DMS53 treated with DMSO at 0.1 percent for 48 hours (cell line): Measurements from ENCODE around the gene RHCE.
"Not testable (repeated sequence)": the region's sequence is repeated elsewhere in the genome, so short reads cannot be mapped to it uniquely, and the experiment has no call there.

ENCODE experiments used
- DNase-seq: peaks from one replicate; lab custom pipeline; 2025; ENCODE audit not compliant: unreplicated experiment; lab: John Stamatoyannopoulos, UW

The RHCE gene

GRCh38 chr1:25420715-25421114, at the start of gene RHCE:
Gene RHCE (minus strand): TSS chr1:25420825. CDS start chr1:25420786, 39 bp downstream.
- DNase-seq = not testable (repeated sequence)

GRCh38 chr1:25469177-25469576, 48.6 kb upstream of the RHCE start:
- no peak for DNase-seq

DNA sequence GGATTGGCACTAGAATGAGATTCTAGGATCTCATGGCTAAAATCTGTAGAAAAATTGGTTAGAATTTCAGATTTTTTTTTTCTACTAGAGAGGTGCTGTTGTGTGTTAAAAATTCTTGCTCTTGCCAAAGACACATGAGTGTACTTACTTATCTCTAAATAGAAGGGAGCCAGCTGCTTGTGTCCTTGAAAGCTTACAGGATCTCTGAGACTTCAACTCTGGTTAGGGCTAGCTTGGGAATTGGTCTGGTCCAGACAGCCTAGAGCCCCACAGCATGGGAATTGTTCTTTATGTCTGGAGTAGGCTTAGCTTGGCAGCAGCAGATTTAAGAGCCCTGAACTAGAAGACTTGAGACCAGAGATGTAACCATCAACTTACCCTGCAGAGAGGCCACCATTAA, 47.4 kb upstream of the RHCE start:
- no peak for DNase-seq

DNA sequence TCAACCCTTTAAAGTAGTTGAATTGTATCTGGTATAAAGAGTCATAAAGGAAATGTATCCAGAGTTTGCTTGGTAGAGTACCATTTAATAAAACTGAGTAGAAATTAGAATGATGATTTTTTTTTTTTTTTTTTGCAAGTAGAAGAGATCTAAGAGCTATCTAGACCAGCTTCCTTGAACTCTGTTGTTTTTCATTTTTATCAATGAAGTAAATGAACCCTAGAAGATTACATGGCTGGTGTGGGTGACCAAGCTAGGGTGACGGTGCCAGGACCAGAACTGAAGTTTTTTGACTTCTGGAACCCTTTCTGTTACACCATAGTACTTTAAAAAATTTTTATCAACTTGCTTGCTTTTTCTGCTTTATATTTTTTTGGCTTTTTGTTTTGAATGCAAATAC, 47.0 kb upstream of the RHCE start:
- DNase-seq = no peak

DNA sequence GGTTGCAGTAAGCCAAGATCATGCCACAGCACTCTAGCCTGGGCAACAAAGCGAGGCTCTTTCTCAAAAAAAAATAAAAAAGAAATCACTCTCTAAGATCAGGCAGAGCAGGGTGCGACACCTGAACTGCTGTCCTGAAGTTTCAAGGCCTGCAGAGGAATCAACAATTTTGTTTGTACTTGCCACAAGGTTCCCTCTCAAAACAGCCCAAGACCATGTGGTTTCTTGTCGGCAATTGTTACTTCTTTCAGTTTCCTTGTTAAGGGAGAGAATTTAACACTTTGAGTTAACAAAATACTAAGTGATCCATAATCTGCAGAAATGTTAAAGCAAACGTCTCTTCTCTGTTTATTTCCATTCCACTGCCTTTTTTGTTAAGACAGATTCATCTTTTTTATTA, 46.6 kb upstream of the RHCE start:
- no peak for DNase-seq

GRCh38 chr1:25462732-25463131, 42.1 kb upstream of the RHCE start:
- no peak for DNase-seq

DNA sequence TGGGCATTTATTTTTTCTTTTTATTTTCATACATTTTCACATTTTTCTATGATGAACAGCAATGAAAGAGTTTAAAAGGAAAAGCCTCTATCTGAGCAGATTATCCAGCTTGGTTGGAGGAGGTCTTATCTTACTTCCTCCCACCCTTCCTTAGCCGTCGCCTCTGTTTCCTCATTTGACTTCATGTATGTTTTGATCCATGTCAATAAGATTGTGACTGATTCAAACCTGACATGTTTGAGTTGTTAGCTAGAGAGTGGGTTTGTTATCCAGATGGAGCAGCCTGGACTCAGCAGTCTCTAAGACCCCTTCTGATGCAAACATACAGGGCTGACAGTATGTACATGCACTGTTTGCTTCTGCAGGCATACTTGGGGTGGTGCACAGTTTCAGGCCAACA, 41.2 kb upstream of the RHCE start:
- no peak for DNase-seq

GRCh38 chr1:25460816-25461215, 40.2 kb upstream of the RHCE start:
- not testable (repeated sequence) for DNase-seq

DNA sequence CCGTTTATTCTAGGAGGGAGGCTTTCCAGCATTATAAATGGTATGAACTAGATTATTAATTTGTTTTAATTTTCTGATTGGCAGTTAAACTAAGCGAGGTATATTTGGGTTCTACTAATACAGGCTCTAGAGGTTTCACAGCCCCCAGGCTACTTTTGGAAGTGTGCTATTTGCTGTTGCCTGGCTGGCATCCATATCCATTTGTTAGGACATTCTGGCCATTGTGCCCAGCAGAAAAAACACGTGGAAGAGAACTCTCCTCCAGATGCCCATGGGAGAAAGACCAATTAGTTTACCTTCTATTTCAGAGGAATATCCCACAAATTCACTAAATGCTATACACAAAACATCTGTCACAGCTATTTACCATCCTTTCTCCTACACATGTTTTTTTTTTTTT, 39.4 kb upstream of the RHCE start:
- DNase-seq = no peak

DNA sequence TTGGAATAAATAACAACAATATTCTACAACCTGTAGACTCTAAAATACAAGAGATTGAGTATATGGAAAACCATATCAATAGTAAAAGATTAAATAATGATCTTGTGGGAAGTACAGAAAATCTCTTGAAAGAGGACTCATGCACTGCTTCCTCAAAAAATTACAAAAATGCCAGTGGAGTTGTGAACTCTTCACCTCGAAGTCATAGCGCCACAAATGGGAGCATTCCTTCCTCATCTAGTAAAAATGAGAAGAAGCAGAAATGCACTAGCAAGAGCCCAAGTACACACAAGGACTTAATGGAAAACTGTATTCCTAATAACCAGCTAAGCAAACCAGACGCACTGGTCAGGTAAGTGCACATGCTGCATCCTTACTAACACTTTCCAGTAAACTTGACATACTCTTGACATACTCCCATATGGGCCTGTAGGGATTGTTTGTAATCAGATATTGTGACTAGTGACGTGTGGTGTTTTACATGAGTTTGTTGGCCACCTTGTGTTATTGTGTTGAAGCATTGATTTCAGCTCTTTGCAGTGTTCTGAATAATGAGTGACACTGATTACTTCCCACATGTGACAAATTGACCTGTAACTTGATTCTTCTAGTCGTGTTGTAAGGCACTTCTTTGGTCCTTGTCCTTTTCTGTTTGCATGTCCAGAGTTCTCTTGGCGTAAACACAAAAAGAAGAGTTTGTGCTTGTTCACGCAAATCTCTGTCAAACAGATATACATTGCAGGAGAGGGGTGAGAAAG, 38.1 kb upstream of the RHCE start:
- no peak for DNase-seq

DNA sequence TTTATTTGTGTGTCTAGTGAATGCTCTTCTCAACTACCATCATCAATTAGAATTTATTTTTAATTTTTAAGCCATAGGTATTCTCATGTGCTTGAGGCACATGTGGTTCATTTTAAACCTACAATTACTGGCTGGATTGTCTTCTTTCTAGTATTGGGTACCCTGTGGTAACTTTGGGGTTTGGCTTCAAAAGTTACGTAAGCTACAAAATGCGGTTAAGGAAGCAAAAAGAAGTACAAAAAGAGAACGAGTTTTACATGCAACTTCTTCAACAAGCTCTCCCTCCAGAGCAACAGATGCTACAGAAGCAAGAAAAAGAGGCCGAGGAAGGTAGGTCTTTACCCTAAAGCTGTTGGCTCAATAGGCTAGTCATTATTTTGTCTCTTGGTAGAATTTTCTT, 35.9 kb upstream of the RHCE start:
- no peak for DNase-seq

- DNase-seq = no peak
Observed at GRCh38 chr1:25451908-25452307, 31.3 kb upstream of the RHCE start.

DNA sequence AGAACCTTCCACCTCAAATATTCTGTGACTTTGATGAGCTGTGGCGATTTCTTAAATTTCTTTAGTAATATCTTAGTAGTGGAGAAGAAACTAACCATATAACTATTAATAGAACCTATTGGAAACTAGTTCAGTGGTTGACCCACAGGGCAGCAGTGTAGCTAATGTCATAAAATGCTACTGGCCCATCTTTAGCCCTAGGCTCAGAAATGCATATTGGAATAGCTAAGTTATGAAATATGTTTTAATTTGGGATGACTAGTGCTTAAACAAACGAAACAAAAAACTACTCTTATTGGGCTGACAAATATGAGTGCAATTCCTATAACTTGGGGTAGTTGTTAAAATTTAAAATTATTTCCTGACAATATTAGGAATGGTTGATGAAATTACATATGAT, 30.3 kb upstream of the RHCE start:
- DNase-seq = no peak

DNA sequence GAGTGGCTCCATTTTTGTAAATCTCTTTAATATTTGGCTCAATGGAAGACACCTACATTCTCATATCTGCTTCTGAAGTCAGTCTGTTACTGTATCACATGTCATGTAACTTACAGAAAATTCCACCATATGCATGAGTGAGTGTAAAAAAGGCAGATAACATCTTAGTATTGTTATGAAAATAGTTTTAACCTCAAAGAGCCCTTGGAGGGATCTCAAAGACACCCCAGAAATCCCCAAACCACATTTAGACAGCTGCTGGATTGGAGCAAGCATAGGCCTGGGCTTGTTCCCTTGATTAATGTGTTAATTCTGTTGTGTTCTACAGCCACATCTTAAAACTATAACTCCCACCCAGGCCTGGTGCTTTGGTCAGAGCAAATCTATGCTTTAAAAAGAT, 26.9 kb upstream of the RHCE start:
- DNase-seq = no peak

- DNase-seq = no peak
Observed at GRCh38 chr1:25445993-25446538, 25.4 kb upstream of the RHCE start.

DNA sequence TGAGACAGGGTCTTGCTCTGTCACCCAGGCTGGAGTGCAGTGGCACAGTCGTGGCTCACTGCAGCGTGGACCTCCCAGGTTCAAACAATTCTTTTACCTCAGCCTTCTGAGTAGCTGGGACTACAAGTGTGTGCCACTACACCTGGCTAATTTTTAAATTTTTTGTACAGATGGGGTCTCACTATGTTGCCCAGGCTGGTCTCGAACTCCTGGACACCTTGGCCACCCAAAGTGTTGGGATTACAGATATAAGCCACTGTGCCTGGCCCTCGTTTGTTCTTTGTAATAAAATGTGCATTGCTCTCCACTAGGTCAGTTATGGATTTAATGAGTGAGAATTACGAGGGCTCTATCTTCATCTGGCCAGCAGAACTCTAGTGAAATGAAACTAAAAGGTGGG, 24.0 kb upstream of the RHCE start:
- DNase-seq = not testable (repeated sequence)

DNA sequence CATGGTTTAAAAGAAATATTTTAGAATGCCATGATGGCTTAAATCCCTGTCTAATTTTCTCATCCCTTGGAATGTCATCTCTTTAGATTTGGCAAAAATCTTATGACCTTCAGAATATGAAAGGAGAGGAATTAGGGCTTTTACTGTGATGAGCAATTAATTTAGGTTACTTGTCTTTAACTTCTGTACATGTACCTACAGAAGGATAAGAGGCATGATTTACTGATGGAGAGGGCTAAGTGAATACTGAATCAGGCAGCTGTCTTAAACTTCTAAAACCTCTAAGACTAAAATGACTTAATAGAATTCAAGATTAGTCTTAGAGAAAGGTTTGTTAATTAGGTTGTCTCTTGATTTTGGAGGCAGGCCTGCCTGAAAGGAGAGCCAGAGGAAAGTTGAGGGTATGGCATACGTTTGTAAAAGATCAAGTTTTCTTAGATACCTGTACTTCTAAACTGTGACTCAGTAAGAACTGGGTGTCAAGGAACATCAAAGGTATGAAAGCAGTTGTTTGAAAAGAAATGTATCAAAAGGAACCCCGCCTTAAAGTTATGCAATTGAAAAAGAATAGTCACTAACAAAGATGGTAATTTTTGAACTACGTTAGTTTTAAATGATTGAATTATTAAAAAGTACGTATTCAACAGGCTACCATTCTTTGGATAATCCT, 22.5 kb upstream of the RHCE start:
- no peak for DNase-seq

DNA sequence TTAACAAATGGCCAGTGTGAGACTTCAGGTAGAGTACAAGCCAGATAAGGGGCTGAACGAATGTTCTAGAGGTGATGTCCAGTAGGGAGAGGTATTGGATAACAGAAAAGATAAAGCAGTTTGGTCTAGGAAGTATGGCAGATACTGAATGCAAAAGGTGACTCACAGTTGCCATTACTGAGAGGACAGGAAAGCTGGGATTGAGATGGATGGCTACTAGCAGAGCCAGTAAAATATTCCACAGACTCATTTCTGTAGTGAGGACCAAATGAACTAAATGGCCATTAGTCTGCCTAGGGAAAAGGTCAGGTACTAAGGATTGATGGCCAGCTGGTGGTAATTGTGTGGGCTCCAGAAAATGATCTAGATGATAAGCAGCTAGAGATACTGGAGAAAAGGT, 21.6 kb upstream of the RHCE start:
- DNase-seq = no peak

DNA sequence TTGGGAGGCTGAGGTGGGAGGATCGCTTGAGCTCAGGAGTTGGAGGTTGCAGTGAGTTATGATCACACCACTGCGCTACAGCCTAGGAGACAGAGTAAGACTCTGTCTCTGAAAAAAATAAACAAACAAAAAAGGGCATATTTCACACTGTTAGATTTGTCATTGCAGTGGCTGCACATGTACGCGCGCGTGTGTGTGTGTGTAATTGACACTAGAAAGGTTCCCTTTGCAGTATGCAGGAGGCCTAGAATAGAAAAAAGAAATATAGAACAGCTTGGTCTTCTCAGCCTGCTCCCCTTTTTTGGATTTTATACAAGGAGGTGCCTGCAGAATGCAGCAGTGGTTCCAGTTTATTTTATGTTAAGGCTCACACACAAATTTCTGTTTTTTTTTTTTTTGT, 18.7 kb upstream of the RHCE start:
- no peak for DNase-seq

DNA sequence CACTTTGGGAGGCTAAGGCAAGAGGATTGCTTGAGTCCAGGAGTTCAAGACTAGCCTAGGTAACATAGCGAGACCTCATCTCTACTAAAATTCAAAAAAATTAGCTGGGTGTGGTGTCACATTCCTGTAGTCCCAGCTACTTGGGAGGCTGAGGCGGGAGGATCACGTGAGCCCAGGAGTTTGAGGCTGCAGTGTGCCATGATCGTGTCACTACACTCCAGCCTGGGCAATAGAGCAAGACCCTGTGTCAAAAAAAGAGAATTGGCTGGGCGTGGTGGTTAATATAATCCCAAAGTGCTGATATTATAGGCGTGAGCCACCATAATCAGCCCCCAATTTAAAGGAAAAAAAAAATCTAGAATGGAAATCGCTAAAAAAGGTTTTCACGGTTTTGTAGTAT, 17.0 kb upstream of the RHCE start:
- DNase-seq = no peak

DNA sequence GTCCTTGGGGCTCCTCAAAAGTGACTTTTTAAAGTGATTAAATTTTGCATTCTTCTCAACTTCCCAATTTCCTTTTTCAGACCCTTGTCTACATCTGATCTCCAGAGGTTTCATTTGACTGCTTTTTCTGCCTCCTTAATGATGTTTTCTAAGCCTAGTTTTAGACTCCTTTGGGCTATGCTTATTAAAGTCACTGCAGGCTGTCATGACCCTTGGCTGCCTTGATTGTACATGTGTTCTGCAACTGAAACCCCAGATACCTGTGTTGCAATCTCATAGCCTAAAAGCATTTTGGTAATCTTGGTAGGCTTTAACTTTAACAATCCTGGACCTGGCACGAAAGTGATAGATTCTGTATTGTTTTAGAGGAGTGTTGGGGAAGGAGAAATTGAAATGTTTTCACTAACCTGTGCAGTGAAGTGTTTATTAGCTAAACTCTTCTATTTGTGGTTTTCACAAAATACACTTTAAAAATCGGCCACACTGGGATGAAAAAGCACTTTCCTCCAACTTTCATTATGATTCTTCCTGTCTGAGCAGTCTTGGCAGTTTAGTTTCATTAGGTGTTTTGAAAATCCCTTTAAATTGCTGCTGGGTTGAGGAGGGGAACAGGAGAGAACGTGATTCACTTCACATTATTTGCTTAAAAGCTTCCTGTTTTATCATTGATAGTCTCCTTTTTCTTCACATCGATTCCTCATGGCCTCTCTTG, 14.9 kb upstream of the RHCE start:
- DNase-seq = no peak
